GM21360 (cell line): Measurements from ENCODE around the gene NKD1.

Experiments used
- ATAC-seq: cut with Tn5 transposase; IDR thresholded peaks from one replicate; pipeline ENCODE4 v1.9.1; 2021; ENCODE audit warnings: mild to moderate bottlenecking, moderate library complexity; ENCODE audit not compliant: unreplicated experiment

NKD1 gene

GRCh38 chr16:50537533-50538290 lies 10.5 kb upstream of the NKD1 start:
- ATAC-seq, result no peak

- no peak for ATAC-seq
Measured at GRCh38 chr16:50538411-50539052, 9.7 kb upstream of the NKD1 start.

DNA sequence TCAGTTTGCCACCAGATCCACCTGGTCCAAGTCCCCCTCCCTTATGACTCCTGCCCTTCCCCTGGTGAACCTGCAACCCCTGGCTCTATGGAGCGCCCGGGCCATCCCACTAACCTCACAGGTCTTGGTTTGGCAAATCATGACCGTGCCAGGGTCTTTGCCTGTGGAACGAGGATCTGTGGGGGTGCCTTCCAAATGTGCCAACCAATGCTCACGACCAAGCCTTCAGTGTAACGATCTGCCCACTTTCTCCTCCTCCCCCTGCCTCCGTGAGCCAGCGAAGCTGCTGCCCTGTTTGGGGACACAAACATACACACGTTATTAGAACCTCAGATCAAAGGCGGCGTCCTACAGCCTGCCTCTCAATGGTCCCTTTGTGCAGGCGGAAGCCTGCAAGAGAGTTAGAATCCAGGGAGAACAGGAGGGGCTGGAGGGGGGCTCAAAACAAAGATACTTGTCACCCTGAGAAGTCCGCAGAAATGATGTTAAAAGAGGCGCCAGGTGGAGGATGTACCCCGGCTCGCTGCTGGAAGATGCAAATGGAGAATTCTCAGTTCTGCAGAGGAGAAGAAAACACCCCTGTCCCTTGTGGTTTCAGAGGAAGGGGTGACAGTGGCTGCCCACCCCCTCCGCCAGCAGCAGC lies 9.0 kb upstream of the NKD1 start:
- no peak for ATAC-seq

DNA sequence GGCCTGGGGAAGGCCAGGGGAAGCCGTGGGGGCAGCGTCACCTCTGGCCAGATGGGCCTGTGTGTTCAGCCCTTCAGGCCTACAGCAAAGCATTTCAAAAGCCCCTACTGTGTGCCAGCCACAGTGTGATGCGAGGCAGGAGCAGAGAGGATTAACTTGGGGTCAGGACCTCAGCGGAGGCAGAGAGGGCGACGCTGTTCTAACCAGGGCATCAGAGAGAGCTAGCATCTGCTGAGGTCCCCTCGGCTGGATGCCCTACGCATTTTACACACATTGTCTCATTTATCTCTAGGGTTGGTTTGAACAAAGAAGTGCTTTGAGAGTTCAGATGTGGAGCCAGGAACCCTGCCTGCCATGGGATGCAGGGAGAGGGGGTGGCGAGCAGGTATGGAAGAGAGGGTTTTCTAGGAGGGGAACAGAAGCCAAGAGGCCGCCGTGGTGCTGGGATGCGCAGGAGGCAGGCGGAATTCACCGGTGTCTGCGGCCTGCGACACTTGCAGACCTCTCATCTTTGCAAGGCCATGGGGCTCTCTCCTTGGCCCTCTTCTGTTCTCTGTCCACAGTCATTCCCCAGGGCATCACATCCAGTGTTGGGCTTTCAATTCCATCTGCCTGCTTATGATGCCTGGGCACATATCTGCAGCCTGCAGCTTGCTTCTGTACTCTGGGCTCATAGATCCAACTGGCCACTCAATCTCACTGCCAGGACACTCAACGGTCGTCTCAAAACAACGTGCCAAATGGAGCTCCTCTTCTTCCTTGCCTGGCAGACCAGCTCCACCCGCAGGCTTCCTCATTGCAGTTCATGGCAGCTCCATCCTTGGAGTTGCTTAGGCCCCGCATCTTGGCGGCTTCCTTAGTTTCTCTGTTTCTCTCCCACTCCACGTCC lies 8.1 kb upstream of the NKD1 start:
- no peak for ATAC-seq

DNA sequence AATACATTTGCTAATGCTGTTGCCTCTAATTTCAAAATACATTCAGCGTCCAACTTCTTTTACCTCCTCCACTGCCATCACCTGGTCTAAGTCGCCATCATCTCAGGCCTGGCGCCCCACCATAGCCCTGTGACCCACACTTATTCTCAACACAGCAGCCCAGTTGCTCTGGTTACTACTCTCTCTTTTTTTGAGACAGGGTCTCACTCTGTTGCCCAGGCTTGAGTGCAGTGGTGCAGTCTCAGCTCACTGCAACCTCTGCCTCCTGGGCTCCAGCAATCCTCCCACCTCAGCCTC lies 7.5 kb upstream of the NKD1 start:
- no peak for ATAC-seq

DNA sequence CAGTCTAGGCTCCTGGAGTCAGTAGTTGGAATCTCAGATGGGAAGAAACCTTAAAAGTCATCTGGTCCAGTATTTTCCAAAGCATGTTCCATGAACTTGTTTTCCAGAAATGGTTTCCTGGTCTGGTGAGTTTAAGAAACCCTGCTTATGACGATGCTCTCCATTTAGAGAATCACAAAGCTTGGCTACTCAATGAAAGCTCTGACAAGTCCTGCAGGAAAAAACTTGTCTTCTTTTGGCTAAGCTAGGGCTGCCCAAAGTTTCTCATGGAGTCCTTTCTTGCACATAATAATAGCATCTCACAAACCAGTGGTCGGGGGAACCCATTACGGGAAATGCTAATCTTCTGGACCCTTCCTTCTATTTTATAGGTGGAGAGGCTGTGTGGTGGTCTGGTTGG lies 5.5 kb upstream of the NKD1 start:
- no peak for ATAC-seq

- ATAC-seq, result no peak
Measured at GRCh38 chr16:50546125-50546524, 2.1 kb upstream of the NKD1 start.

- ATAC-seq, result no peak
Measured at GRCh38 chr16:50547340-50548124, 664 bp upstream of the NKD1 start.

DNA sequence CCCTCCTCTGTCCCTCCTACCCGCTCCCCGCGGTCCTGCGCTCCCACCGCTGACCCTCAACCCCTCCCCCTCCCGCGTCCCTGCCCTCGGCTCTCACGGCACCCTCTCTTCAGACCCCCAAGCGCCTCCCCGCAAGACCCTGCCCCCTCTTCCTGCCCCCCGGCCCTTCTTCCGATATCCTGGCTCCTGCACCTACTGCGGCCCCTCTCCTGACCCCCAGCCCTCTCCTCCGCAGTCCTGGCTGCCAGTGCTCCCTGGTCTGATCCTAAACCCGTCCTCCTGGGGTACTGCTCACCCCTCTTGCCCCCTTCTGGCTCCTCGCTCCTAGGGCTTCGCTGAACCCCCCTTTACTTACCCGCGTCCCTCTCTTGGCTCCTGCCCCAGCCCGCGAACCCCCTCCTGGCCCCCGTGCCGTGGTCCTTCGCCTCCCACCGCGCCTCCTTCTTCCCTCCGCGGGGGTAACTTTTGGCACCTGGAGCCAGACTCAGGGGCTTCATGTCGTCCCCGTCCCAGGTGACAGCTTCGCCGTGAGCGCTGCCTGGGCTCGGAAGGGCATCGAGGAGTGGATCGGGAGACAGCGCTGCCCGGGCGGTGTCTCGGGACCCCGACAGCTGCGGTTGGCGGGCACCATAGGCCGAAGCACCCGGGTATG lies 839 bp downstream of the NKD1 start:
- ATAC-seq, result no peak

GRCh38 chr16:50549561-50549915 lies 1.3 kb downstream of the NKD1 start:
- no peak for ATAC-seq

DNA sequence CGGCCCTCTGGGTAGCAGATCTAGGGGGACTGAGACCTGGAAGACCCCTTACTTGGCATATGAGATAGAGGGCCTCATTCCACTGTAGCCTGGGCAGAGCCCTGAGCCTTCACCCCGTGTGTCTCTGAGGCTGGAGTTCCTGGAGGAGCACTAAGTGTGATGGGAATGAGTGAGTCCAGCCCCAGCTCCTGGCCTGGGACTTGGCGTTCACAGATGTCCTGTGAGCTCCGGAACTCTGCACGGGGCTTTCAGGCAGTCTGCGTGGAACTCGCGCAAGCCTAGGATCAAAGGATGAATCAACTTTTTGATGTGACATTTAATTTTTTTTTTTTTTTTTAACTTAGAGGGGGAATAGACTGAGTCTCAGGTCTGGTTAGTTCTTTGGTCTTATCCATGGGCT lies 1.8 kb downstream of the NKD1 start:
- no peak for ATAC-seq

DNA sequence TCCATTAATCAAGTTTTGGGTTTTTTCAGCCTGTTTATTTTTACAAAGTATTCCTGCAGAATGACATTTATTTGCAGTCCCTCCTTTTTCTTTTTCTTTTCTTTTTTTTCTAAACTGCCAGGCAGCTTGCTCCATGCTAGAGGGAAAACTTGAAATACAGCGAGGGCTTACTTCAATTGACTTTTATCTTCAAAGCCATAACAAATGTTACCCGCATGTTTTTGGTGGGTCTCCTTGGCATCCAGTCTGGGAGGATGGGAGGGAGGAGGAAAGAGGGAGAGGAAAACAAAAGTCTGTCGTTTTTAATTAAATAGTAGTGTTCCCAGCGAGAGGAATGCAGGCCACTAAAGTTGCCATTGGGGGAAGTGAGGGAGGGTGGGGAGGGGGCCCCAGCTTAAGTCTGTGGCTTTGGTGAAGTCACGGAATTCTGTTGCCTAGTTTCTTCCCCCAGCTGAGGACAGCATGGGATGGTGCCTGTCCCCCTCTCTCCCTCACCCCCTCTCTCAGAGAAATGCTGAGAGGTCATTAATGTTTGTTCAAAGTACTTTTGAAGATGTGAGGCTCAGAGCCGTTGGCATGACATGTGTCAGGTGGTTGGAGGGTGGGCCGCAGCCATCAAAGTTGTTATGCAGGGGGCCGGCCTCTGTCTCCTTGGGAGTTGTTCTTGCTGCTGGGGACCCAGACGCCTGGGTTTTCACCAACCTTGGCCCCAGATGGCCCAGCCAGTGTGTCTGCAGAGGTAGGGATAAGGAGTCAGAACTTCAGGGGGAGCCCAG lies 2.9 kb downstream of the NKD1 start:
- no peak for ATAC-seq

- ATAC-seq, result no peak
Measured at GRCh38 chr16:50552476-50553101, 4.4 kb downstream of the NKD1 start.

DNA sequence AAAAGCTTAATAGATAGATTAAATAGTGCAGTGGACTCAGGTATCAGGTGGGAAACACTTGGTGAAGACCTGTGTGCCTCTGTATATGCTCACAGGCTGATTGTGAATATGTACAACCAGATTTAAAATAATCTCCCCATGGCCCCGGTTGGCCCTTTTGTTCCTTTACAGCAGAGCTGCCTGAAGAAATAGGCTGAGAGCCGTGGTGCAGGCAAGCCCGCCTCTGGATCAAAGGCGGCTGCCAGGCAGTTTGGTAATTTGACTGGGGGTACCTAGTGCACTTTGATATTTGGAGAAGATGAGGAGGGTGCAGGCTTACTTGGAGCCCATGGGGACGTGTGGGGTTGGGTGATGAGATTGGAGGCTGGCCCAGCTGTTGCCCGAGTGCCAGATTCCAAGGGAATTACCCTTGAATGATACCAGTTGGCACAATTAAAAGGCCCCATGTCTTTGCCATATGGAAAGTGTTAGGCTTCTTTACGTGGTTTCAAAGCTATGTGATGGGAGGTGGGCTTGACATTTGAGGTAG lies 5.0 kb downstream of the NKD1 start:
- no peak for ATAC-seq

DNA sequence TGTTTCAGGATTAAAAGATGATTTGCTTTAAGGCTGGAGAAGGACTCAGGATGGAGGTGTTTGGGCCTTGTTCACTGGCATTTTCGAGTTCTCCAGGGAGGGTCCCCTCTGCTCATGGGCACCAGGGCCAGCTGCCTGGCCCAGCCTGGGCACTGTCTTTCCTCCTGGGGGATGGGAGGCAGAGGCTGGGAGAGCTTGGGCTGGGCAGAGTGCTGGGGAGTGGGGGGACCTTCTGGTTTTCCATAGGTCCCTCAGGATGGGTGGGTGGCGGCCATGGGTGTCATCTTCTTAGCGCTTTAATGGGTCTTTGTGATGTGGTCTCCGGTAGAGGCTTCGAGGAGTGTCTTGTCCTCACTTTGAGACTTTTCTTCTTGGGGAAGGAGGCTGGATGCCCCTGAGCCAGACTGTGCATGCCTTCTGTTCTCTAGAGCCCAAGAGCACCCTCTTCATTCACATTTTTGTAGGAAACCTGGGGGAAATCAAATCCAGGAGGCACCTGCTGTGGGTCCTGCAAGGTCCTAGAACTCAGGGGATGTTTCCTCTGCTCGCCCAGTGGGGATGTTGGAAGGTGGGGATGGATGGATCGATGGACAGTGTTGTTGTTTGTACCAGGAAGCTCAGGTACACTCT lies 5.7 kb downstream of the NKD1 start:
- ATAC-seq, result no peak

DNA sequence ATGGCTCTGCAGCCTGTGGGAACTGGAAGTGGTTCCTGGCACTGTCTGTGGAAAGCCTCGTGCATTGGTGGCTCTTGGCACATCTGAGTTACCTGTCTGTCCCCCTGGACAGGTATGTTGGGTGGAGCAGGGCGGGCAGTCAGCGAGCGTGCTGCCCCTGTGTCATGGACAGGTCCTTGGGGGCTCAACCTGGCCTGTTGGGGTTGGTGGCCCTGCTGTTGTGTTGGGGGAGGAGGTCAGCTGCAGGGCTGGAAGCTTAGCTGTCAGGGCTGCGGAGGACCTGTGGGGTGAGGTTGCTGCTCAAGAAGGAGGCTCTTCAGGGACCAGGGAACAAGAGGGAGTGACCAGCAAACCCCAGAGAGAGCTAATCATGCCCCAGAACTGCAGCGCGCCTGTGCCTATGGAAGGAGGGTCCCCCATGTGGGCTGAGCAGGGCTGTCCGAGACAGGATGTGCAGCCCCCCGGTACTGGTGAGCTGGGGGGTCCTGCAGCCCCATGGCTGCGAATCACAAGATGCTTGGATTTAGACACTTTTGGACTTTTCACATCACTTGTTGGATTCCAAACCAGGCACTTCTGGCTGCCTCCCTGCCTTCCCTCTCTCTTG lies 7.2 kb downstream of the NKD1 start:
- ATAC-seq, result no peak

DNA sequence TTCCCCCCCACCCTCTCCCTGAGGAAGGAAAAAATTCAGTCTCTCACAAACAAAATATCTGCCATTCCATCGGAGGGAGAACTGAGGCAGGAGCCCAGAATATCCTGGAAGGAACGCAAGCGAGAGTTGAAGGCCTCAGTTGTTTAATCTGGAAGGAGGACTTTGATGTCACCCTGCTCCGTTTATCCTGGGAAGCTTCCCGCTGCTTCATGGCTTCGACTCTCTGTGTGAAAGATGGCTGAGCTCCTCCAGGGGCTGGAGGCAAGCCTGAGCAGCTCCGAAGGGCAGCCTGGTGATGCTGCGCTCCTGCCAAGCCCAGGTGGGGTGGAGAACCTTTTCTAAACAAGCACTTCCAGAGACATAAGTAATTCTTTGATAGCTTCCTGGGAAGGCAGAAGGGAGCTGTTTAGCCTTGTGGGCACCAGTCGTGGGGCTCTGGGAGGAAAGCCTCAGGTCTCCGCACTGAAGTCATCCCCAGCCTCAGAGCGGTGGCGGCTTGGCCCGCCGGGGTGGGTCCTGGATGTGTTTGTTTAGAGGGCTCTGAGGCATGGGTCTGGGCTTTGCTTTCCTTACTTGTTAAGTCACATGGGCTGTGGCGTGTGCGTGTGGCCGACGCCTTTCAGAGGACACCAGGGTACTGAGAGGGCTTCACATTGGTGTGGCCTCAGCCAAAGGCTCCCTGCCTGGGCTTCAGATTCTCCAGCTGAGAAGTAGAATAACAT lies 7.9 kb downstream of the NKD1 start:
- no peak for ATAC-seq
